Measurements from ENCODE around the gene GULP1.

Gene GULP1

GRCh38 chr2:188609321-188610049 is 317.8 kb downstream of the GULP1 start:
- TF ChIP-seq, protein P1, sequence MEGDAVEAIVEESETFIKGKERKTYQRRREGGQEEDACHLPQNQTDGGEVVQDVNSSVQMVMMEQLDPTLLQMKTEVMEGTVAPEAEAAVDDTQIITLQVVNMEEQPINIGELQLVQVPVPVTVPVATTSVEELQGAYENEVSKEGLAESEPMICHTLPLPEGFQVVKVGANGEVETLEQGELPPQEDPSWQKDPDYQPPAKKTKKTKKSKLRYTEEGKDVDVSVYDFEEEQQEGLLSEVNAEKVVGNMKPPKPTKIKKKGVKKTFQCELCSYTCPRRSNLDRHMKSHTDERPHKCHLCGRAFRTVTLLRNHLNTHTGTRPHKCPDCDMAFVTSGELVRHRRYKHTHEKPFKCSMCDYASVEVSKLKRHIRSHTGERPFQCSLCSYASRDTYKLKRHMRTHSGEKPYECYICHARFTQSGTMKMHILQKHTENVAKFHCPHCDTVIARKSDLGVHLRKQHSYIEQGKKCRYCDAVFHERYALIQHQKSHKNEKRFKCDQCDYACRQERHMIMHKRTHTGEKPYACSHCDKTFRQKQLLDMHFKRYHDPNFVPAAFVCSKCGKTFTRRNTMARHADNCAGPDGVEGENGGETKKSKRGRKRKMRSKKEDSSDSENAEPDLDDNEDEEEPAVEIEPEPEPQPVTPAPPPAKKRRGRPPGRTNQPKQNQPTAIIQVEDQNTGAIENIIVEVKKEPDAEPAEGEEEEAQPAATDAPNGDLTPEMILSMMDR (IDR thresholded peaks at IDR 0.05) = no peak
- Histone ChIP-seq H3K4me3 (no peak overlapping the region), H3K9me3 (peaks cover 0 to 4% (median 0%) of the 10 kb centered on the region in 3 donors), H3K27me3 (no peaks in the 10 kb centered on the region), H3K27ac (peak overlapping the region in 1 of 2 donors; percentile 46), H3K4me1 (peaks cover 0 to 26% (median 1%) of the 10 kb centered on the region in 4 donors), H3K36me3 (no peaks in the 10 kb centered on the region)
- no peak for DNase-seq
- intact Hi-C loops (cut with DNase I; ENCODE audit: low total_unique reads) = no loop called here

- Histone ChIP-seq H3K27me3 (no peaks in the 10 kb centered on the region), H3K4me3 (no peak overlapping the region), H3K4me1 (peaks cover 0 to 26% (median 1%) of the 10 kb centered on the region in 4 donors), H3K27ac (peak overlapping the region; percentile 21 to 46), H3K36me3 (no peaks in the 10 kb centered on the region), H3K9me3 (peaks cover 0 to 4% (median 0%) of the 10 kb centered on the region in 3 donors)
- no peak for DNase-seq
- TF ChIP-seq, protein P1 (IDR thresholded peaks at IDR 0.05) = no peak
- intact Hi-C loops (cut with DNase I; ENCODE audit: low total_unique reads) = no loop called here
These were observed 318.4 kb downstream of the GULP1 start for GRCh38 chr2:188610050-188610444.

DNA sequence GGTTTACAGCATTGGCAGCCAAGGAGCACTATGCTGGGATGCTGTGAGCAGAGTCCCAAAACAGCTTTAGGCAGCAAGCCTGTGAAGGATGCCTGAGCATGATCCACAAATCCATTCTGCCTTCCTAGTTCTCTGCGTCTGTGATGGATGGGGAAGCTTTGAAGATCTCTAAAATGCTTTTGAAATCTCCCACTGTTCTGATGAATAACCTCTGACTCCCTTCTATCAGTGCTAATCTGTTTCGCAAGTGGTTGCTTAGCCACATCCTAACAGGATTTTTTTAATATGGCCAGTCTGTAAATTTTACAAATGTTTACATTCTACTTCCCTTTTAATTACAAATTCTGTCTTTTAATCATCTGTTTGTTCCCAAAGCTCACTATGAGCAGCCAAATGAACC is 319.2 kb downstream of the GULP1 start:
- Histone ChIP-seq H3K4me1 (peaks cover 0 to 26% (median 1%) of the 10 kb centered on the region in 4 donors), H3K9me3 (peaks cover 0 to 4% (median 0%) of the 10 kb centered on the region in 3 donors), H3K36me3 (no peaks in the 10 kb centered on the region), H3K4me3 (no peak overlapping the region), H3K27me3 (no peaks in the 10 kb centered on the region), H3K27ac (peak overlapping the region in 1 of 2 donors; percentile 46)
- TF ChIP-seq, protein P1 (IDR thresholded peaks at IDR 0.05) = no peak
- DNase-seq = no peak
- intact Hi-C loops (cut with DNase I; ENCODE audit: low total_unique reads) = no loop called here

- Histone ChIP-seq H3K9me3 (no peaks in the 10 kb centered on the region), H3K27me3 (no peaks in the 10 kb centered on the region), H3K36me3 (no peaks in the 10 kb centered on the region), H3K27ac (no peak overlapping the region), H3K4me3 (no peak overlapping the region), H3K4me1 (no peaks in the 10 kb centered on the region)
- intact Hi-C loops (cut with DNase I; ENCODE audit: low total_unique reads) = no loop called here
- no peak for DNase-seq
- TF ChIP-seq, protein P1 (IDR thresholded peaks at IDR 0.05) = no peak
These were observed 327.5 kb downstream of the GULP1 start for GRCh38 chr2:188619146-188619545.

DNA sequence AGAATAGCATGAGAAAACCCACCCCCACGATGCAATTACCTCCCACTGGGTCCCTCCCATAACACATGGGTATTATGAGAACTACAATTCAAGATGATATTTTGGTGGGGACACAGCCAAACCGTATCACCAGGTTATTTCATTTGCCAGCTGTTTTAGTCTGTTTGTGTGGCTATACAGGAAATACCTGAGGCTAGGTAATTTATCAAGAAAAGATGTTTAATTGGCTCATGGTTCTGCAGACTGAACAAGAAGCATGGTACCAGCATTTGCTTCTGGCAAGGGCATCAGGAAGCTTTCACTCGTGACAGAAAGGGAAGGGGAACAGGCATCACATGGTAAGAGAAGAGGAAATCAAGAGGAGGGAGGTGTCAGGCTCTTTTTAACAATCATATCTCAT is 329.2 kb downstream of the GULP1 start:
- intact Hi-C loops (cut with DNase I; ENCODE audit: low total_unique reads) = no loop called here
- Histone ChIP-seq H3K4me3 (no peak overlapping the region), H3K4me1 (no peaks in the 10 kb centered on the region), H3K9me3 (no peaks in the 10 kb centered on the region), H3K27ac (no peak overlapping the region), H3K36me3 (no peaks in the 10 kb centered on the region), H3K27me3 (no peaks in the 10 kb centered on the region)
- no peak for DNase-seq
- TF ChIP-seq, protein P1 (IDR thresholded peaks at IDR 0.05) = no peak

Measured in tibial artery (tissue), 4 donors.